GM12878 (cell line): ENCODE data around the gene PMM2.

Experiments used
- POU2F2 ChIP-seq: IDR thresholded peaks from 3 replicates; pipeline ENCODE4 v1.6.1; 2011; ENCODE audit warnings: low read depth, mild to moderate bottlenecking, low read length, borderline replicate concordance
- TAF1 ChIP-seq: IDR thresholded peaks from 2 replicates; pipeline ENCODE4 v1.6.1; 2011; ENCODE audit warnings: mild to moderate bottlenecking, low read depth, low read length, borderline replicate concordance
- TF ChIP-seq, protein P1 (sequence below), 3 experiments: IDR thresholded peaks in 2 of 3; conservative IDR thresholded peaks in 1 of 3; 2 replicates each; pipeline ENCODE4 v1.5.1; 2011; ENCODE audit warnings: low read depth in 3 of 3, low read length in 3 of 3, mild to moderate bottlenecking in 3 of 3, control low read depth in 2 of 3, moderate library complexity in 2 of 3, inconsistent platforms in 1 of 3, mixed read lengths in 1 of 3; ENCODE audit not compliant: control insufficient read depth in 2 of 3, insufficient read depth in 1 of 3; ENCODE audit errors: extremely low read depth in 1 of 3

DNA sequence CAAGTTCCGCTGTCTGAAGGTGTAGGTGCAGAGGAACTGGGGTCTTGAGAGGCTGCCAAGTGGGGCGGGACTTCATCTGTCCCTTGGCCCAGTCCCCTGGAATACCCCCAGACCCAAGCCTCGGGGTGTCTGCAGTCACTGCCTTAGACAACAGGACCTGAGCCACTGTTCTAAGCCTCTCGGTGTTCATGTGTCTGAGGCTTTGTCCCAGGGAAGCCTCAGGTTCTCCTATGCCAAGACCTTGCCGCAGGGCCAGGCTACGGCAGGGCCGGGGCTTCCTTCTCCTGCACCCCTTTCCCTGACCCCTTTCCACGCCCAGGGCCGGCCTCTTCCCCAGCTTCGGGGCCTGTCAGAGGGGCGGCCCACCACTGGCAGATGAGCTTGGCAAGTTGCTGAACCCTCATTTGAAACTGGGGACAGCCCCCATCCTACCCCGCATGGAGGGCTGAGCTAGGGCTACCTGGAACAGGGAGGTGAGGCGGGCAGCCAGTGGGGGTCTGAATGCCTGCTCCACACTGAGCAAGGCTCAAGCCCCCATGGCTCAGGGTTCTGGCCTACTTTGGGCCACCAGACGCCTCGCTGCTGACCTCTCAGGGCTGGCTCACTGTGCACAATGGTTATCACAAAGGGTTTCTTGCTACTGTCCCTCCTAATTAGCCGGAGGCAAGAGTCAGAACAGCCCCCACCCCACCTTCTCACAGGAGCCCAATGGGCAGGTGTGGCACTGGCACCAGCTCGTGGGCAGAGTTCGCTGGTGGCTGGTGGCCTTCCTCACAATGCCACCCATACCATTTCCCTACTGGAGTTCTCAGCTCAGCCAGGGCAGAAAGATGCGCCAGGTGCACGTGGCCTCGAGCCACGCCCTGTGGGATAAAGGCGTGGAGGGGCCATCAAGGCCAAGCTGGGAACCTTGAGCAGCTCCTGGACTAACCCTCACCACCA, 91.6 kb downstream of the PMM2 start:
- TF ChIP-seq, protein P1, sequence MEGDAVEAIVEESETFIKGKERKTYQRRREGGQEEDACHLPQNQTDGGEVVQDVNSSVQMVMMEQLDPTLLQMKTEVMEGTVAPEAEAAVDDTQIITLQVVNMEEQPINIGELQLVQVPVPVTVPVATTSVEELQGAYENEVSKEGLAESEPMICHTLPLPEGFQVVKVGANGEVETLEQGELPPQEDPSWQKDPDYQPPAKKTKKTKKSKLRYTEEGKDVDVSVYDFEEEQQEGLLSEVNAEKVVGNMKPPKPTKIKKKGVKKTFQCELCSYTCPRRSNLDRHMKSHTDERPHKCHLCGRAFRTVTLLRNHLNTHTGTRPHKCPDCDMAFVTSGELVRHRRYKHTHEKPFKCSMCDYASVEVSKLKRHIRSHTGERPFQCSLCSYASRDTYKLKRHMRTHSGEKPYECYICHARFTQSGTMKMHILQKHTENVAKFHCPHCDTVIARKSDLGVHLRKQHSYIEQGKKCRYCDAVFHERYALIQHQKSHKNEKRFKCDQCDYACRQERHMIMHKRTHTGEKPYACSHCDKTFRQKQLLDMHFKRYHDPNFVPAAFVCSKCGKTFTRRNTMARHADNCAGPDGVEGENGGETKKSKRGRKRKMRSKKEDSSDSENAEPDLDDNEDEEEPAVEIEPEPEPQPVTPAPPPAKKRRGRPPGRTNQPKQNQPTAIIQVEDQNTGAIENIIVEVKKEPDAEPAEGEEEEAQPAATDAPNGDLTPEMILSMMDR (IDR thresholded peaks at IDR 0.05 in 2 of 3, conservative IDR thresholded peaks at IDR 0.05 in 1 of 3; ENCODE audit: control insufficient read depth in 2 of 3, extremely low read depth in 1 of 3, insufficient read depth in 1 of 3, low read depth in 3 of 3, low read length in 3 of 3): no peak
- no peak for TF ChIP-seq TAF1
- no peak for TF ChIP-seq POU2F2
